Activated CD8-positive, alpha-beta memory T cell treated with anti-CD3 and anti-CD28 coated beads, Interleukin-2, amount 50 U/mL, for 1 hour (primary cell): Measurements from ENCODE around the gene TAF1.
"Not testable (repeated sequence)": the region's sequence is repeated elsewhere in the genome, so short reads cannot be mapped to it uniquely, and the experiment has no call there.

Source experiments
- DNase-seq: peaks from one replicate; pipeline ENCODE4 v3.0.0-alpha.2; 2020; ENCODE audit errors: extremely low read depth

Gene TAF1

GRCh38 chrX:71365875-71366673, at the start of gene TAF1:
Gene TAF1, plus strand, starts transcription at chrX:71366357. Its CDS starts 18 bp downstream, at chrX:71366375.
- DNase-seq: peak; percentile 83

DNA sequence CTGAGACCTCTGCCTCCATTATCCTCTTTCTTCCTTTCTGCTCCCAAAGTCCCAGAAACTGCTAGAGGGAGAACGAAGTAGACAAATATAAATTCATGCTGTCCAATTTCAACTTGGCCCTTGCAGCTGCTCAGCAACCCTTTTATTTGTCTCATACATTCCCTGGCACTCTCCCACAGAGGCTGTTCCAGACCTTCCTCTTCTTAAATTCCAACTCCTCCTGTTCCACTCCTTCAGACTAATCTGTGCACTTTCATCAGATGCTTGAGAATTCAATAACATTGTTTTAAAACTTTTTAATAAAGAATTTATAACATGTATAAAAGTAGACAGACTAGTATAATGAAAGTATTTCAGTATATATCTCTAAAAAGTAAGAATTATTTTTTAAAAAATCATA, 49.2 kb upstream of the TAF1 start:
- DNase-seq: not testable (repeated sequence)

DNA sequence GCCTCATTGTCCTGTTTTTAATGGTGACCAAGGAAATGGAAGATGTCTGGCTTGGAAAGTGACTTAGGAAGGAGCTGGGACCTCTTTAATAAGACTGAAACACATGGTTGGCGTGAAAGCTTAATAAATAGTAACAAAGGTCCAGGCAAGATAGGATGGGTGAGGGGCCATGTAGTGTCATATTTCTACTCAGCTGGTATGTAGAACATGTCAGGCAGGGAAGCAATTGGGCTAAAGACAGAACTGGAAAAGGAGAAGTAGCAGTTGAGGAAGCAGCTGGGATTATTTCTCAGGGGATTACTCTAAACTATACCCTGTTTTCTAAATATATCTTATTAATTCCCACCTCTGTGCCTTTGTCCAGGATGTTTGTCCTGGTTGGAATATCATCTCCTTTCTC, 46.0 kb upstream of the TAF1 start:
- DNase-seq: no peak

GRCh38 chrX:71321731-71322130, 44.4 kb upstream of the TAF1 start:
- DNase-seq: no peak

GRCh38 chrX:71324452-71324851, 41.7 kb upstream of the TAF1 start:
- not testable (repeated sequence) for DNase-seq

DNA sequence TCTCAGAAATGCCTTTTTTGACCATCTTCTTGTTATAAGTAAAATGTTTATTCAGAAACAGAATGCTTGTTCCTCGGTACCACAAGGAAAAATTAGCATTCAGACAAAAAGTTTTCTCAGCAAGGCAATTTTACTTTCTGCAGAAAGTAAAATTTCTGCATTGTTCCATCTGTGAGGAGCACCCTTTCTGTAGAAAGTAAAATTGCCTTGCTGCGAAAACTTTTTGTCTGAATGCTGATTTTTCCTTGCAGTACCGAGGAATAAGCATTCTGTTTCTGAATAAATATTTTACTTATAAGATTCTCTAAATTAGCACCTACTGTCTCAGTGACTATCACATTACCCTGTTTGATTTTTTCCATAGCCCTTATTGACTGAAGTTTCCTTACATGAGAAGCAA, 39.8 kb upstream of the TAF1 start:
- DNase-seq: no peak

DNA sequence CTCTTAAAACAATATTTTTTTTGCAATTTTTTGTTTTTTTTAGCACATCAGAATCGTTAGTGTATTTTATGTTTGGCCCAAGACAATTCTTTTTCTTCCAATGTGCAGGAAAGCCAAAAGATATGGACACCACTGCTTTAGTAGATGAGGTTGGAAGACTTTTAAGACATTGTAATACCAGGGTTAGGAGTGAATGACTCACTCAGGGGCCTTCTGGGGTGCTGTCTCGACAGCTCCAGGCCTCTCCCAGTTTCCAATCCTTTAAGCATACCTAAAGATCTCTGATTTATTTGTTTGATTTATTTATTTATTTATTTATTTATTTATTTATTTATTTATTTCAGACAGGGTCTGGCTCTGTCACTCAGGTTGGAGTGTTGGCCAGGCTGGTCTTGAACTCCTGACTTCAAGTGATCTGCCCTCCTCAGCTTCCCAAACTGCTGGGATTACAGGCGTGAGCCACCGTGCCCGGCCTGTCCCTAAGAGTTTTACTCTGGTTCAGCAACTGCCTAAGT, 16.9 kb upstream of the TAF1 start:
- DNase-seq: not testable (repeated sequence)

GRCh38 chrX:71349867-71350266, 16.3 kb upstream of the TAF1 start:
- DNase-seq: not testable (repeated sequence)

DNA sequence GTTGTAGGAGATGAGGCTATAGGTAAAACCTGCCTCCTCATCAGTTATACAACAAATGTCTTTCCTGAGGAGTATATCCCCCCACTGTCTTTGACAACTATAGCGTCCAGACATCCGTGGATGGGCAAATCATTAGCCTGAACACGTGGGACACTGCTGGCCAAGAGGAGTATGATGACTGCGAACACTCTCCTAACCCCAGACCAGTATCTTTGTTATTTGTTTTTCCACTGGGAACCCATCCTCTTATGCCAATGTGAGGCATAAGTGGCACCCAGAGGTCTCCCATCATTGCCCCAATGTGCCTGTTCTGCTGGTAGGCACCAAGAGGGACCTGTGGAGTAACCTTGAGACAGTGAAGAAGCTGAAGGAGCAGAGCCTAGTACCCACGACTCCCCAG, 13.7 kb upstream of the TAF1 start:
- not testable (repeated sequence) for DNase-seq

- DNase-seq: no peak
Measured at GRCh38 chrX:71364221-71364620, 1.9 kb upstream of the TAF1 start.

DNA sequence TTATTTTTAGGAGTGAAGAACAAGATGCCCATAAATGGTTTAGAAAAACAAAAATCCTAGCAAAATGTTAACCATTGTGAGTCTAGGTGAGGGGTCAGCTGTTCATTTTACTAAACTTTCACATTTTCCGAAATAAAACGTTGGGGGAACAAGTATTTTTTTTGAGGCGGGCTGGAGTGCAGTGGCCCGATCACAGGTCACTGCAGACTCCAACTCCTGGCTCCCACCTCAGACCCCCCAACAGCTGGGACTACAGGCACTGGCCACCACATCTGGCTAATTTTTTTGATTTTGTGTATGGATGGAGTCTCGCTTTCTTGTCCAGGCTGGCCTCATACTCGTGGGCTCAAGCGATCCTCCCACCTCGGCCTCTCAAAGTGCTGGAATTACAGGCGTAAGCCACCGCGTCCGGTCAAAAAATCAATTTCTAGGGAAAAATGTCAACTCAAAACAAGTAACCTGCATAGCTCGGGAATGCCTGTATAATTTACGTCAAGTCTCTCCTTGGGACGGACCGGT, 742 bp upstream of the TAF1 start:
- DNase-seq: no peak

GRCh38 chrX:71366674-71367256, 608 bp downstream of the TAF1 start:
- no peak for DNase-seq

GRCh38 chrX:71367396-71367795, 1.2 kb downstream of the TAF1 start:
- no peak for DNase-seq

DNA sequence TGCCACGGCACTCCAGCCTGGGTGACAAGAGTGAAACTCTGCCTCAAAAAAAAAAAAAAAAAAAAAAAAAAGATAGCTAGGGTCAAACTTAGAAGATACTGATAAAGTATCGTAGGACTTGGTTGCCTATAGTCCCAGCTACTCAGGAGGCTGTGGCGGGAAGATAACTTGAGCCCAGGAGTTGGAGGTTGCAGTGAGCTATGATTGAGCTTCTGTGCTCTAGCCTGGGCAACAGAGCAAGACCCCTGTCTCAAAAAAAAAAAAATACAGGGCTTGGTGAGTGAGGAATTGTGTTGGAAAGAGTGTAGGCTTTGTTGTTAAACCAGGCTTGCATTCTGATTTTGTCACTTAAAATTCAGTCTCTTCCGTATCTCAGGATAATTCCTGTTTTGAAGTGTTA, 6.2 kb downstream of the TAF1 start:
- no peak for DNase-seq

- no peak for DNase-seq
Measured at GRCh38 chrX:71378732-71379131, 12.6 kb downstream of the TAF1 start.

DNA sequence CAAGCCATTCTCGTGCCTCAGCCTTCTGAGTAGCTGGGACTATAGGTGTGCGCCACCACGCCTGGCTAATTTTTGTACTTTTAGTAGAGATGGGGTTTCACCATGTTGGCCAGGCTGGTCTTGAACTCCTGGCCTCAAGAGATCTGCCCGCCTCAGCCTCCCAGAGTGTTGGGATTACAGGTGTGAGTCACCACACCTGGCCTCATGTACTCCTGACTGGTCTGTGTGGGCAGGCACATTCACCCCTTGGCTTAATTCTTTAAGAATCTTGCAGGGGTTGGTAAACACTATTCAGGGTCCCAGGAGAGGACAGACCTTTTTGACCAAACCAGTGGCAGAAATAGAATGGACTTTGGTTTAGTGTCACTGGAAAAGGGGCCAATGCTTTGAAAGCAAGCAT, 25.6 kb downstream of the TAF1 start:
- DNase-seq: not testable (repeated sequence)

DNA sequence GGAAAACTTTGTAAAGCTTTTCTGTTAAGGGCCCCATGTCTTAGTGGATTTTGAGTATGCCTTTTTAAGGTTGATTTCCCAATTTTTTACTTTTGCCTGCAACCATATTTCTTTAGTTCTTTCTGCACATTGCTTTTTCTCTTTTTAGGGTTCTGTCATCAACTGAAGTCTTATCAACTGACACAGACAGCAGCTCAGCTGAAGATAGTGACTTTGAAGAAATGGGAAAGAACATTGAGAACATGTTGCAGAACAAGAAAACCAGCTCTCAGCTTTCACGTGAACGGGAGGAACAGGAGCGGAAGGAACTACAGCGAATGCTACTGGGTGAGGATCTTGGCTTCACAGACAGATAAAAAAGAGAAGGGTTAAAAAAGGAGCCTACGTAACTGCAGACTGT, 27.8 kb downstream of the TAF1 start:
- no peak for DNase-seq

DNA sequence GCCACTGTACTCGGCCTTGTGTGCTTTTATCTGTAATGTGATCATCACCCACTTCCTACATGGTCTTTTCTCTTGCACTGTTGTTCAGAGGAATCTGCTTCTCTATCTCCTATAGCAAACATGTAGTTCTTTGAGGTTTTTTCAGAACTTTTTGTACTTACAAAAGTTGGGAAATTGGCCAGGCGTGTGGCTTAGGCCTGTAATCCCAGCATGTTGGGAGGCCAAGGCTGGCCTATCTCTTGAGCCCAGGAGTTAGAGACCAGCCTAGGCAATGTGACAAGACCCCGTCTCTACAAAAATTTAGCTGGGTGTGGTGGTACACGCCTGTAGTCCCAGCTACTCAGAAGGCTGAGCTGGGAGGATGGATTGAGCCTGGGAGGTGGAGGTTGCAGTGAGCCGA, 30.4 kb downstream of the TAF1 start:
- DNase-seq: no peak

DNA sequence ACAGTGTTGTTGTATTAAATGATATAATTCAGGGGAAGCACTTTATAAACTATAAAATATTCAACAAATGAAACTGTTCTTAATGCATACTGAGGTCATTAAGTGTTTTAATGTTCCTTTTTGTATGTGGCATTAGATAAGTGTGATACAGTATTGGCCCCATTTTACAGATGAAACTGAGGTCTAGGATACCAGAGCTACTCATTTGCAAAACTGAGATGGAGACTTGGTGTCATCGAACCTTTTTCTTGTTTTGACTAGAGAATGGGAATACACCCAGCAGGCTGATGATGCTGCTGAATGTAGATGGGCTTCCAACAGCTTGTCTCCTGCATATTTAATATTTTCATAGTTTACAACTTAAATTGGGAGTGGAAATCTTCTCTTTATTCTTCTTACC, 34.6 kb downstream of the TAF1 start:
- DNase-seq: no peak

- DNase-seq: not testable (repeated sequence)
Measured at GRCh38 chrX:71416260-71416659, 50.1 kb downstream of the TAF1 start.

- DNase-seq: no peak
Measured at GRCh38 chrX:71420686-71421085, 54.5 kb downstream of the TAF1 start.

DNA sequence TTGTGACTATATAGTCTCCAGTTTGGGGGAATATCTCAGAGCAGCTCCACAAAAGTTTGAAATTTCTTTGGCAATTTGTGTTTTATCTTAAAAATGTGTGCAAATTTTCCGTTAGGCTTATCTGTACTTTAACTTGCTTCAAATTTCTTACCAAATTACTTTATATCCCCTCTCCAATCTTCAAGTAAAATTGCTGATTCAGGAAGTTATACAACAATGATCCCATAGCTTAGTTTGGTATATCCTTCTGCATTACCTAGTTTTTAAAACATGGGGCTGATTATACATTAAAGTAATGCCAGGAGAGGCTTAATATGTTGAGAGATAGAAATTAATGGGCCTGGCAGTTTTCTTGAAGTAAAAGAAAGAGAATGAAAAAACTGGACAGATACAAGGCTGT, 66.6 kb downstream of the TAF1 start:
- DNase-seq: no peak

- DNase-seq: no peak
Measured at GRCh38 chrX:71438750-71439149, 72.6 kb downstream of the TAF1 start.
